Endothelial cell of umbilical vein (primary cell): Measurements from ENCODE around the gene KCTD16. TPM values are rescaled to one million over a fixed set of nuclear protein-coding genes. Genes with fewer than 3 reads are reported as not detected.

Experiments
- BruUV-seq: library from RNA; stranded (reverse); fragments of 400-500 nt; replicated peaks from 2 replicates; lab custom pipeline; 2021; lab: Mats Ljungman, UMichigan
- CTCF ChIA-PET: fragments of 300-600, 350-600 bp; sonication (Branson Sonifier 250); formaldehyde crosslinking; loops from one replicate; lab custom pipeline; 2021; ENCODE audit warnings: antibody characterized with exemption, inconsistent platforms; lab: Charles Lee
- POLR2A ChIA-PET: fragments of 300-600, 350-600 bp; sonication (Branson Sonifier 250); formaldehyde crosslinking; loops from one replicate; lab custom pipeline; 2021; ENCODE audit warnings: antibody characterized with exemption, inconsistent platforms; lab: Charles Lee
- DNase-seq: peaks from one replicate; pipeline ENCODE4 v3.0.0-alpha.2; 2011; ENCODE audit warnings: low read depth, low spot score
- FAIRE-seq: peaks from 2 replicates; lab custom pipeline; 2011; peaks lifted over from hg19 to GRCh38; lab: Jason Lieb, UNC
- H2AFZ ChIP-seq: 2 replicates; pipeline ENCODE4 v1.6.0; 2012; ENCODE audit warnings: low read depth, low read length, control low read depth, inconsistent platforms
- H3K27ac ChIP-seq: 2 replicates; pipeline ENCODE4 v1.5.1; 2011; ENCODE audit warnings: low read depth, mild to moderate bottlenecking, control low read depth, low read length, moderate library complexity; ENCODE audit not compliant: insufficient read depth
- H3K27me3 ChIP-seq, 2 experiments: 2 replicates each; pipeline versions ENCODE4 v1.6.0 to v1.6.1; 2011; ENCODE audit warnings: low read length in 2 of 2, mixed read lengths in 1 of 2; ENCODE audit not compliant: control insufficient read depth in 2 of 2, insufficient read depth in 2 of 2
- H3K36me3 ChIP-seq, 2 experiments: 2 replicates in 1 of 2; 3 replicates in 1 of 2; pipeline ENCODE4 v1.5.1; 2011; ENCODE audit warnings: low read length in 2 of 2, mild to moderate bottlenecking in 1 of 2, moderate library complexity in 1 of 2; ENCODE audit not compliant: control insufficient read depth in 2 of 2, insufficient read depth in 2 of 2; ENCODE audit errors: extremely low read depth in 1 of 2
- H3K4me1 ChIP-seq: 3 replicates; pipeline ENCODE4 v1.5.1; 2011; ENCODE audit warnings: mild to moderate bottlenecking, low read length; ENCODE audit not compliant: control insufficient read depth, insufficient read depth; ENCODE audit errors: extremely low read depth
- H3K4me2 ChIP-seq: 2 replicates; pipeline ENCODE4 v1.6.1; 2011; ENCODE audit warnings: low read length, control low read depth, mixed read lengths; ENCODE audit not compliant: insufficient read depth
- H3K4me3 ChIP-seq, 3 experiments: fragments of 200-600 bp in 1 of 3; sonication (generic), shearing (Covaris generic) in 1 of 3; replicated peaks in 1 of 3; 2 replicates each; pipeline ENCODE4 v1.5.1; 2011 to 2016; ENCODE audit warnings: control low read depth in 3 of 3, low read length in 3 of 3, mild to moderate bottlenecking in 2 of 3, inconsistent platforms in 1 of 3, low read depth in 1 of 3, moderate library complexity in 1 of 3; ENCODE audit not compliant: insufficient read depth in 1 of 3
- H3K79me2 ChIP-seq: 2 replicates; pipeline ENCODE4 v1.6.0; 2012; ENCODE audit warnings: low read length, inconsistent platforms; ENCODE audit not compliant: control insufficient read depth, insufficient read depth
- H3K9ac ChIP-seq: replicated peaks from 2 replicates; pipeline ENCODE3; 2011; ENCODE audit warnings: low read length, control low read depth; ENCODE audit not compliant: insufficient read depth; ENCODE audit errors: extremely low read depth
- H3K9me1 ChIP-seq: replicated peaks from 3 replicates; pipeline ENCODE4 v1.6.0; 2011; ENCODE audit warnings: mild to moderate bottlenecking, low read length; ENCODE audit not compliant: control insufficient read depth, insufficient read depth; ENCODE audit errors: extremely low read depth
- H3K9me3 ChIP-seq: replicated peaks from 2 replicates; pipeline ENCODE4 v1.5.1; 2012; ENCODE audit warnings: low read length, inconsistent platforms; ENCODE audit not compliant: control insufficient read depth, insufficient read depth
- H4K20me1 ChIP-seq: replicated peaks from 2 replicates; pipeline ENCODE3; 2011; ENCODE audit warnings: mild to moderate bottlenecking, low read length; ENCODE audit not compliant: control insufficient read depth, insufficient read depth; ENCODE audit errors: extremely low read depth
- CTCF ChIP-seq, 2 donors: IDR thresholded peaks; 1 replicate in 1 of 2; 2 replicates in 1 of 2; pipeline ENCODE4 v1.5.1; 2011; ENCODE audit warnings: low read length in 2 of 2, mild to moderate bottlenecking in 2 of 2, moderate library complexity in 2 of 2, control low read depth in 1 of 2, inconsistent platforms in 1 of 2, low read depth in 1 of 2; ENCODE audit not compliant: insufficient read depth in 1 of 2; ENCODE audit errors: extremely low read depth in 1 of 2
- EZH2 ChIP-seq: IDR thresholded peaks from 2 replicates; pipeline ENCODE4 v1.6.1; 2012; ENCODE audit warnings: borderline replicate concordance, low read depth, mild to moderate bottlenecking, moderate library complexity, low read length, inconsistent platforms; ENCODE audit not compliant: severe bottlenecking
- FOS ChIP-seq: IDR thresholded peaks from 2 replicates; pipeline ENCODE4 v1.6.1; 2011; ENCODE audit warnings: mild to moderate bottlenecking, low read length, moderate library complexity, borderline replicate concordance; ENCODE audit not compliant: insufficient read depth
- GATA2 ChIP-seq: IDR thresholded peaks from 2 replicates; pipeline ENCODE4 v1.7.0; 2011; ENCODE audit warnings: low read depth, mild to moderate bottlenecking, moderate library complexity, mixed read lengths, low read length; ENCODE audit not compliant: insufficient read length, insufficient read depth
- JUN ChIP-seq: IDR thresholded peaks from 2 replicates; pipeline ENCODE4 v1.6.1; 2011; ENCODE audit warnings: borderline replicate concordance, low read depth; ENCODE audit not compliant: insufficient read length, insufficient read depth
- MAX ChIP-seq: IDR thresholded peaks from 2 replicates; pipeline ENCODE4 v1.6.1; 2011; ENCODE audit not compliant: insufficient read depth, insufficient read length
- MYC ChIP-seq: IDR thresholded peaks from one replicate; pipeline ENCODE4 v1.6.1; 2011; ENCODE audit warnings: mild to moderate bottlenecking, low read depth, low read length
- POLR2A ChIP-seq: IDR thresholded peaks from 2 replicates; pipeline ENCODE4 v1.6.1; 2012; ENCODE audit warnings: low read depth, mild to moderate bottlenecking, control low read depth, low read length
- POLR2AphosphoS5 ChIP-seq: IDR thresholded peaks from 2 replicates; pipeline ENCODE4 v1.6.1; 2012; ENCODE audit warnings: low read depth, mild to moderate bottlenecking, control low read depth, low read length, moderate library complexity; ENCODE audit not compliant: insufficient read depth
- dilution Hi-C: fragments of 300-500 bp; cut with MboI; formaldehyde crosslinking; loops from one replicate; pipeline ENCODE4 v1.15.0; 2019; ENCODE audit warnings: low sequenced_read_pairs; ENCODE audit not compliant: extremely low pct_ligation_motif_present
- intact Hi-C: fragments of 100-400 bp; cut with micrococcal nuclease; formaldehyde crosslinking; loops from one replicate; pipeline ENCODE4 v1.10.0; 2022
- polyA plus RNA-seq, 4 experiments: library from polyadenylated mRNA; depleted of rRNA in 3 of 4; stranded (reverse) in 3 of 4; unstranded in 1 of 4; fragments of >200 nt; gene quantifications; 2 replicates each; pipeline versions ENCODE4 v1.2.1 to v1.2.3, GENCODE V29; 2011 to 2012; ENCODE audit warnings: missing spikeins in 1 of 4
- total RNA-seq: library from RNA; stranded (reverse); gene quantifications from 2 replicates; pipeline ENCODE4 v1.2.3, GENCODE V29; 2021

The KCTD16 gene
- total and polyA plus RNA-seq, 2 donors (not counting 3 experiments of a cell fraction or from before 2014, with no cell fraction given): 0.21 to 0.49 TPM

- H3K27ac ChIP-seq: no peak overlapping the region
- no TSS peak for BruUV-seq
- no peaks in the 10 kb centered on the region for H3K9me1 ChIP-seq
- no peaks in the 10 kb centered on the region for H3K4me1 ChIP-seq
- TF ChIP-seq POLR2AphosphoS5 (no peak), FOS (no peak), MYC (no peak), CTCF (IDR thresholded peaks at IDR 0.05; ENCODE audit: extremely low read depth in 1 of 2, insufficient read depth in 1 of 2, low read depth in 1 of 2, low read length in 2 of 2) (no peak), GATA2 (no peak), JUN (no peak), MAX (no peak), EZH2 (no peak), POLR2A (no peak)
- H3K4me2 ChIP-seq: no peak overlapping the region
- no peaks in the 10 kb centered on the region for H3K27me3 ChIP-seq
- H3K4me3 ChIP-seq: no peak overlapping the region
- H3K9ac ChIP-seq: no peak overlapping the region
- no peaks in the 10 kb centered on the region for H3K36me3 ChIP-seq
- no peaks in the 10 kb centered on the region for H4K20me1 ChIP-seq
- FAIRE-seq: no peak
- CTCF ChIA-PET: no interaction called here
- no peaks in the 10 kb centered on the region for H3K79me2 ChIP-seq
- H2AFZ ChIP-seq: no peak overlapping the region
- POLR2A ChIA-PET: no interaction called here
- intact Hi-C loops (no loop called here), dilution Hi-C loops (no loop called here)
- no peak for DNase-seq
- no peaks in the 10 kb centered on the region for H3K9me3 ChIP-seq
These were observed 195.2 kb downstream of the KCTD16 start for GRCh38 chr5:144365885-144366284.
